HG03378 (cell line): ENCODE results near the gene AATF.

Experiments
- ATAC-seq: cut with Tn5 transposase; IDR thresholded peaks from one replicate; pipeline ENCODE4 v1.9.1; 2021; ENCODE audit warnings: mild to moderate bottlenecking, moderate library complexity; ENCODE audit not compliant: unreplicated experiment

The AATF gene

GRCh38 chr17:36977568-36977967, 28.8 kb downstream of the AATF start:
- ATAC-seq = no peak

DNA sequence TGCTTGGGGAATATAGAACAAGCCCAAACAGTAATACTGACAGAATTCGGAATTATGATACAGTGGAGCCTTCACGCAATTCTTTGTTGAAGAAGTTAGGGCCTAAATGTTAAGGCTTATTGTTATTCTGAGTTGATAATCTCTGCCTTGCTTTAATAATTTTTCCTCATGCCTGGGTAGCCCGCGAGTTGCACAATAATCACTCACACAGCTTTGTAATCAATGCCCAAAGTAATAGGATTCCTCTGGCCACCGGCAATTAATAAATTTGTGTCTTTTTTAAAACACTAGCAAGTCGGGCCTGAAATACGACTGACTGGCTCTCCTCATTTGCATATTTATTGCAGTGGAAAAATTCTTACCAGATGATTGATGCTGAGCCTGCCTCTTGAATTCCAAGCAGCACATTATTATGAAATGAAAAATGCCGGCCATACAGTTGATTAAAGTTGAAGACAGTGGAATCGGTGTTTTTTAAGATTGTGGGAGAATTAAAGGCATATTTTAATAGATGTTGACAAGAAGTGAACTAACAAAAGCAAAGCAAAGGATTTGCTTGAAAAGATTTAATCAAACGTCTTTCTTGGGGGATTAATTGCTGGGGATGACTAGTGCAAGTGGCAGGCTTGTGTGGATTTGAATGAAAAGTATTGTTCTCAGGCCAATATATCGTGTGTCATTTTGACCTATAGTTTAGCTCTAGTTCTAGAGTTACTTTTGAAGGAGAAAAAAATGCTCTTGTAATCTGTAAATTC, 30.2 kb downstream of the AATF start:
- no peak for ATAC-seq

DNA sequence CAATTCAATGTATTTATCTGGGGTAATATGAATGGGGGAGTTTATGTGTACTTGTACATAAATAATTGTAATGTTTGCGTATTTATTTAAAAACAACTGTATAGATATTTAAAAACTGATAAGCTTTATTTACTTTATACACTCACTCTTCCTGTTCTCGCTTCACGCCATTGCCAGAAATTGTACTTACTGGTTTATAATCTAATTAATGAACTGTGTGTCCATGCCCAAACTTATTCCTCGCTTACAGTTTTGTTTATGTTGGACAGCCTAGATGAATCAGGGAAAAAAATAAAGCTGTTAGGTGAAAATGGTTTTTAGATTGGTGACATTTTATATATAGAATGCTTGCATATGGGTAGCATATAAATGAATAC, 30.8 kb downstream of the AATF start:
- ATAC-seq = no peak

DNA sequence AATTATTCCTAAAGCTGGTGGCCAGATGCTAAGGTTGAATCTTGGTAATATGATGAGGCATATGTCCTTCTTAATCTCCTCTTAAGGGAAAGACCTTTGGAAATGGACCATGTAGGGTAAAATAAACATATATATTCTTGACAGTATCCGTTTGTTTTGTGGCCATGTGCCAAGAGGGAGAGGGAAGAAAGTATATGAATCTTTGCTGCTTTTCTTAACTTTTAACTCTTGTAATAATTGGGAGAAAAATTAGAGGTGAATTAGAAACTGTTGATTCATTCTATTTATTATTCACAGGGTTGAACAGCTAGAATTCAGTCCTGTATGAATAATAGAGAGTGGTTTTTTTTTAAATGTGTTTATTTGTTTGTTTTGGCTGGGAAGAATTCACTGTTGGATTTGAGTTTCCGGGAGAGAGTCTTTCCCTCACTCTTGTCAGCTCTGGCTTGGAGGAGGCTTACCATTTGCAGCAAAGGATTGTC, 31.6 kb downstream of the AATF start:
- no peak for ATAC-seq

DNA sequence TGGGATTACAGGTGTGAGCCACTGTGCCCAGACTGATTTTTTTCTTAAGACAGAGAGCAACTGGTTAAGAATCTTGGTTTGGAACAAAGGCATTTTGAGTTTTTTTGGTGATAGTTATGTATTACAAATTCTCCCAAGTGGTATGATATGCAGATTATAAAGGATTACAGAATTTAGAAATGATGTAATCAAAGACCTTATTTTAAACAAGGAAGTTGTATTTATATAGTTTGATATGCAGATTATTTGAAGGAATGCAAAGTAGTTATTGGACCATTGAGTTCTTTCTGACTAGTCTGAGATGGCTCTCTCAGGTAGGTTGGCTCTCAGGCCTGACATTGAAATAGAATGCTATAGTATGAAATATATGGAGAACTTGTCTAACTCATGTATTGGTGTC, 34.9 kb downstream of the AATF start:
- ATAC-seq = no peak

GRCh38 chr17:36989173-36989572, 40.4 kb downstream of the AATF start:
- no peak for ATAC-seq

- ATAC-seq = no peak
Measured at GRCh38 chr17:36992701-36993100, 43.9 kb downstream of the AATF start.

- no peak for ATAC-seq
Measured at GRCh38 chr17:36993227-36993626, 44.5 kb downstream of the AATF start.

GRCh38 chr17:36994438-36994837, 45.7 kb downstream of the AATF start:
- ATAC-seq = no peak

- no peak for ATAC-seq
Measured at GRCh38 chr17:36999471-36999870, 50.7 kb downstream of the AATF start.

DNA sequence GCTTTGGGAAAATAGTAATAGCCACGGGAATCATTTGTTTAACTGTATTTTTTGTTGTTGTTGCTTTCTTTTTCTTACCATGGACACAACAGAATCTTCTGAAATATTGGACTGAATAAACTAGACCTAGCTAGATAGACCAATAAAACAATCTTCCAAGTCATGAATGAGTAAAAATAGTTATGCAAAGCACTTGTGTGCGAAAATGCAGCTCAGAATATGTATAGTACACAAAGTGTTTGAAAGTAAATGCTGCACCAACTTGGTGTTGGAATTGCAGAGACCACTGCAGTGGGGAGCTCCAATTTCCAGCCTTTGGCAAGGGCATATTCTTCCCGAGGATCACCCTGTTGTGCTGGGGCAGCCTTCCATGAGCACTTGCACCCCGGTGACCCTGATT, 68.0 kb downstream of the AATF start:
- no peak for ATAC-seq

DNA sequence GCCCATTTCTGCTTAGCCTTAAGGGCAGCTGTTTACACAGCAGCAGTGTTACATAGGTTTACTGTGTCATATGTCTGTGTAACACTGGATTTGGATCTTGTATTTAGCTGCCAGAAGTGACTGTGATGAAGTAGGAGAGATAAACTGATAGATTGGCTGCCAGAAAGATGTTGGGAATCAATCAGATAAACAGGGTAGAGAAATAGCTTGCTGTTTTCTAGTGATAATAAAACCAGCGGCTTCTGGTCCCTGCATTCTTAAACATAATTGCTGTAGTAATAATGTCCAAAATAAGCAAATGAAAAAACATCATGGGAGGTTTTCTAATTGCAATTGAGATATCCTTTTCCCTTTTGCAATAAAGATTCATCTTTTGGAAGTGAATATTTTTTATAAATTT, 68.7 kb downstream of the AATF start:
- no peak for ATAC-seq

DNA sequence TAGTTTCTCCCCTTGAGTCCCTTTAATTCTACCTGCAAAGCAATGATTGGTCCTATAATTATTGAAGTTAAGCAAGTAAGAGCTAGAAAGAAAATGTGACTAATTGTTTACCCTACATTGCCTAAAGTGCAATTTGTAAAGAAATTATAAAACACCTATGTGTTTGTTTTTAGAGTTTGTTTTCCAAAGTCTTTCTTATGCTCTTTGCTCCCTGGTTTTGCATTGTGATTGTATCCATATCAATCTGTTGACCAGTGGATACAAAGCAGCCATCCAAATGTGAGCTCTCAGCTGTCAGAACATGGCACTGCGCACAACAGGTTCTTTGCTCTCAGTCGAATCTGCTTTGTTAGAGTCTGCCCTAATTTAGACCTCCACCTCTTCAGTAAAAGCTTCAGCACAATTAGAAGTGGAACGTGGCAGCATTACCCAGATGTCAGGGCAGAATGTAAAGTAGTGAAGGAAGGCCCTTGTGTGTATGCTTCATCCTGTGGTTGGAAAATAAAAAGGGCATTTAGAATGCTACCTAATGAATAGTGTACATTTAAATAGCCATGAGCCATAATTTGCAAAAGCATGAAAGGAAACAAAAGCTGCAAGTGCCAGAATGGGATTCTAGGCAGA, 70.5 kb downstream of the AATF start:
- ATAC-seq = no peak

DNA sequence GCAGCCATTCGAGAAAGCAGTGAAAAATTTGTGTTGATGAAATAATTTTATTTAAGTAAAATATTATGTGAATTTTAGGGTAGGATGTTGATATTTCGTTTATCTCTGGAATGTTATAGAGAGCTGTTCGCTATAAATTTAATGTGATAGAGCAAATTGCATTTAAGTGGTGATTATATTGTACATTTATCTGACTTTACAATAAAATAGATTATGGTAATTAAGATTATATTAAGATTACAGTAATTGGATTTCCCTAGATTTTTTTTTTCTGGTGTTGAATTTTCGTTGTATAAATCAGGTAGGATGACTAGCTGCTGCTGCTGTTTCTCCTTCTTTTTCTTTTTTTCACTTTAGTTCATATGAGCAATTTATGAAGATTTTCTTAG, 71.0 kb downstream of the AATF start:
- no peak for ATAC-seq

GRCh38 chr17:37024181-37024637, 75.5 kb downstream of the AATF start:
- ATAC-seq = no peak

GRCh38 chr17:37025238-37025637, 76.5 kb downstream of the AATF start:
- no peak for ATAC-seq

- no peak for ATAC-seq
Measured at GRCh38 chr17:37025847-37026530, 77.2 kb downstream of the AATF start.

GRCh38 chr17:37026531-37026869, 77.7 kb downstream of the AATF start:
- no peak for ATAC-seq

DNA sequence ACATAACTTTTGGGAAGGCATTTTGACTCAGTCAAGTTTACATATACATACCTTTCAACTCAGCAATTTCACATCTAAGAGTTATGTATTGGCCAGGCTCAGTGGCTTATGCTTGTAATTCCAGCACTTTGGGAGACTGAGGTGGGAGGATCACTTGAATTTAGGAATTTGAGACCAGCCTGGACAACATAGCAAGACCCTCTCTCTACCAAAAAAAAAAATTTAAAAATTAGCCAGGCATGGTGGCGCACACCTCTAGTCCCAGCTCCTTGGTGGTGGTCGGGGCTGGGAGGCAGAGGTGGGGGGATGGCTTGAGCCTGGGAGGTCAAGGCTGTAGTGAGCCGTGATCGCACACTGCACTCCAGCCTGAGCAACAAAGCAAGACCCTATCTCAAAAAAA, 79.3 kb downstream of the AATF start:
- ATAC-seq = no peak

DNA sequence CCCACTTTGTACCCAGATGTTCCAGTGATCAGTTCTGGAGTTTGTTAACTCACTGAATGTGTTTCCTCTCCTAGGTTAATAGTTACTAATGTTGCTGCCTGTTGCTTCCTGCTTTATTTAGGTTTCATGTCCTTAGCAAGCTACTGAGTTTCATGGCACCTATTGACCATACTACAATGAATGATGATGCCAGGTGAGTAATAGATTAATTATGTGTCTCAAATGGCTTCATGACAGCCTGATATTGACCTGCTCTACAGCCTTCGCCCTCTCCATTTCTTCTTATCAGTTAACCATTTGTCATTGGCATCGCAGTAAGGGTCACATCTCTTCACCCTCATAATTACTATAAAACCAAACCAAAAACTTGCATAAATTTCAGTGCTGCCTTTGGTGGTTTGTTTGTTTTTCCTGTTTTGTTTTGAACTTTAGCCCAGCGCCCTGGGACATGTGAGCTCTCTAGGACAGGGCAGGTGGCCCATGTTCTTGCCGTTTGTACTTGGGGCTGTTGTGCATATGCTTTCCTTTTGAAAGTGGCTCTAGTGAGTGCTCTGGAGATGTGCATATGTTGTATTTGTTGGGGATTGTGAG, 82.8 kb downstream of the AATF start:
- ATAC-seq = no peak

GRCh38 chr17:37037590-37038155, 88.9 kb downstream of the AATF start:
- no peak for ATAC-seq
